ENCODE data around the gene KRT86.

KRT86 gene

DNA sequence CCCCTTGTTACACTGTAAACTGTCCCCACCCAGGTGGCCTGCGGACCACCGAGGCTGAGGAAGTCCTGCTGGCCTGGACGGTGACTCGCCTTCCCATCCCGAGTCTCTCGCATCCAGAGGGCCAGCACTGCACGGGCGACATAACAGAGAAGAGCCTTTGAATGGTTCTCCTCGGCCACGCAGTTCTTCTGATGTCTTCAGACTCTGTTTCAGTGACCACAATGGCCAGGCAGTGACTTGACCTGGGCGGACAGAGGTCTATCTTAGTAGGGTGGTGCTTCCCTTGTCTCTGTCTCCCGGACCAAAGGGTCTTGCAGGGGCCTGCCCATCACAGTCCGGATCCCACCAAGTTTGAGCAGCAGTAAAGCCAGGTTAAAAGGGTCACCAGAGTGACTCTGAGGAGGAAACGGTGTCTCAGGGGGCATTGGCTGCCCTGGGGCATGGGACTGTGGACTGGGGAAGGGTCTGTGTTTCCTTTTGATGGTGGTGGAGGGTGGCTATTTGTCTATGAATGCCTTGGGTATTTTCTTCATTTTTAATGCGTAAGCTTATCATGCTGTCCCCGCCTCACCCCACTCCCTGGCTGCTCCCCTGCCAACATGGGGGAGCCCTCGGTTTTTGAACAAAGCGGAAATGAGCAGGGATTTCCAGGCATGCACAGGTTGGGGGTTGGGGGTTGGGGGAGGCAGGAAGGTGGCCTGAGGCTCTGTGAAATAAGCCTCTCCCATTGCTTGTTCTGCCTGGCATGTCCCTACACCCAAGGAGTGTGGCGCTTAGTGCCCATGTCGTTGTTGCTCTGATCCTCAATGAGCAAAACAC is 82.5 kb downstream of the KRT86 start:
- no peak for DNase-seq (ENCODE audit: low read depth)
